SK-N-DZ (cell line): ENCODE results near the gene LHFPL3. TPM values are rescaled to one million over a fixed set of nuclear protein-coding genes. Genes with fewer than 3 reads are reported as not detected.
"Not testable (repeated sequence)": the region's sequence is repeated elsewhere in the genome, so short reads cannot be mapped to it uniquely, and the experiment has no call there.

ENCODE experiments used
- DNase-seq: peaks from one replicate; pipeline ENCODE4 v3.0.0-alpha.2; 2015; ENCODE audit warnings: low spot score
- polyA plus RNA-seq, 2 experiments: library from polyadenylated mRNA; depleted of rRNA; stranded (reverse); fragments of >200 nt; gene quantifications; 2 replicates each; pipeline ENCODE4 v1.2.3, GENCODE V29; 2014

LHFPL3 gene
- polyA plus RNA-seq (2014; cell fraction: cytosol; rRNA removed): not detected in 2 replicates
- not detected in 2 replicates for polyA plus RNA-seq (2014; cell fraction: nucleus; rRNA removed)

- DNase-seq: peak; percentile 42
Observed at GRCh38 chr7:104328296-104328969, at the start of gene LHFPL3. LHFPL3 (plus strand) TSS chr7:104328603.

DNA sequence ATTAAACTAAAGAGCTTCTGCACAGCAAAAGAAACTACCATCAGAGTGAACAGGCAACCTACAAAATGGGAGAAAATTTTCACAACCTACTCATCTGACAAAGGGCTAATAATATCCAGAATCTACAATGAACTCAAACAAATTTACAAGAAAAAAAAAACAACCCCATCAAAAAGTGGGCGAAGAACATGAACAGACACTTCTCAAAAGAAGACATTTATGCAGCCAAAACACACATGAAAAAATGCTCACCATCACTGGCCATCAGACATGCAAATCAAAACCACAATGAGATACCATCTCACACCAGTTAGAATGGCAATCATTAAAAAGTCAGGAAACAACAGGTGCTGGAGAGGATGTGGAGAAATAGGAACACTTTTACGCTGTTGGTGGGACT lies 46.7 kb upstream of the LHFPL3 start:
- DNase-seq: not testable (repeated sequence)

DNA sequence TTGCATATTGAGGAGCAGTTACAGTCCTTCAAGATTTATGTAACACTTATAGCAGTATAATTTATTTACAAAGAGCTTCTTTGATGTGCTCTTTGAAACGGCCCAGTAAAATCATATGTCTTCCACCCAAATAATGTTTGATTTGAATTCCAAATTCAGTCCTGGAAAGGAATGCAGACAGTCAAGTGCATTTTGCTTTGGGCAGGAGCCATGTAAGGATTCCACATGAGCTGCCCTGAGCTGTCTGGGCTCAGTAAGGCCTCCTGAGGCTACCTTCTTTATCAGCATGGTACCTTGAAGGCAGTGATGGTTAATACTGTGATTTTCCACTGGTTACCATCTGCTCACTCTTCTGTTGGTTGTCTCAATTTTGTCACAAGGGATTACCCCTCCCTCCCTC lies 41.6 kb upstream of the LHFPL3 start:
- DNase-seq: no peak

- DNase-seq: no peak
Observed at GRCh38 chr7:104288137-104288536, 40.3 kb upstream of the LHFPL3 start.

GRCh38 chr7:104294291-104294690 lies 34.1 kb upstream of the LHFPL3 start:
- DNase-seq: no peak

GRCh38 chr7:104296266-104296665 lies 32.1 kb upstream of the LHFPL3 start:
- no peak for DNase-seq

DNA sequence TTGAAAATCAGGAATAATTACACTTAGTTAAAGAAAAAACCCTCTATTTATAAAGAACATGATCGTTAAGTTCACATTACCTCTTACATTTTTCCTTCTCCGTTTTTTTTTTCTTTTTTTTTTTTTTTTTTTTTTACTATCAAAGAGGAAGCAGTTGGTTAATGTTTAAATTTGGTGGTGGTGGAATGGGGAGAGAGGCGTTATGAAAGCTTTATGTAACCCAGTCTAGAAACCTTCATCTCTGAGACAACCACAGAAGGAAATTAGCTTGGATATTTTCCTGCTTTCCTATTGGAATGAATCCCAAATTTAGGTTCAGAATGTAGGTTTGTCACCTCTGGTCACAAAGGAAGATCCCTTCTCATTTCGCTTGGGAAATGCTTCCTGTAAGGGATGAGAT lies 31.5 kb upstream of the LHFPL3 start:
- no peak for DNase-seq

GRCh38 chr7:104299323-104299722 lies 29.1 kb upstream of the LHFPL3 start:
- peak; percentile 26 for DNase-seq

- DNase-seq: no peak
Observed at GRCh38 chr7:104299777-104300176, 28.6 kb upstream of the LHFPL3 start.

DNA sequence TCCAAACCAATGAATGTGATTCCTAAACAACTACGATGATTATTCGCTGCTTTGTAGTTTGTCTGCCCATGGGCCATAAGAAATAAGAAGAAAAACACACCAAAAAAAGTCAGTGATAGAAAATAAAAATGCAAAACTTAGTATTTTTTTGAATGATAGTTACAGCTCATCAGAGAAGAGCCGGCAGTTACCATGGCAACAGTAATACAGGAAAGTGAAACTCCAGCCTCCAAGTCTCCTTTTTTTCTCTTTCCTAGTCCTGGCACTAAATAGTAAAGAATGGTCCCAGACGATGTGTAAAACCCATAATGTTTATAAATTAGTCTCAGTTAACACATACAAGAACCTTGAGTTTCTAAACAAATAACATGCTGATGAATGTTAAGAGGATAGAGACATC lies 21.6 kb upstream of the LHFPL3 start:
- no peak for DNase-seq

DNA sequence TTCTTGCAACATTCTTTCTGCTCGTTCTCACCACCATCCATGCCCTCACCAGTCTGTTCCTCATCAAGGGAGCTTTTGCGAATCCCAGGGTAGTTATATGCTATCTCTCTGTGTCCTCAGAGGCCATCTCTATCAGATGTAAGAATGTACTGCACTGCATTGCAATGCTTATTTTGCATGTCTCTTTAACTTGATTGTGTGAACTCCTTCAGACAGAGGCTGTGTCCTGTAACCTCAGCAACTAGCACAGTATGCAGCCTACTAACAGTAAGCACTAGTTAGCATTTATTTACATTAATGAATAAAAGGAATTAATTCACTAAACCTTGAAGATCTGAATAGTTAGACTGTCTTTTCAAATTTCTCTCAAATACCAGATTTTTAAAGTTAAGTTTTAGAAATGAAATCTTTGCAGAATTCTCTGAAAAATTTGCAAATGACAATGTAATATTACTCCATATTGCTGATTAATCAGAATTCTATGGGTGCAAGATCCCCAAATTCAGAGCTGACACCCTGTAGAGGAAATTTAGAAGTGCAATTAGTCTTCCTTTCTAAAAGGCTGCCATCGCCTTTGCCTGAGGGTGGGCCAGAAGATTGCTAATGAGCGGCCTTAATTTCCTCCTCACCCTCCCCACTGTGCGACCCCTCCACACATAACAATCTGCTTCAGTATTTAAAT lies 10.3 kb upstream of the LHFPL3 start:
- DNase-seq: no peak

DNA sequence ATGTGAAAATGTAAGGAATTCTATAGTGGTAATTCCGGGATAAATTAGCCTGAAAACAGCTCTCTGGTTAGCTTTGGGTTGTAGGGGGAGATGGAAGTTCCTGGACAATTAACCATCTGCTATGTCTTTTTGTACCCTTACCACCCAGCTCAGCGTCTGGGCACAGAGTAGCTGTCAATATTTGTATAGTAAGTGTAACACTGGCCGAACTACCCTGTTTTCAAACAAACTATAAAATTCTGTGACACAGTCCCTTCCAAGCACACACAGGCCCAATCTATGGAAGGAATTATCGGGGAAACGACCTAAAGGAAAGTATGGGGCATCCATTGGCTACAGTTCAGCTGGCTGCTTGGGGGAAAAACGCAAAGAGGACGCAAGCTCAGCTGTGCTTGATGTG lies 869 bp upstream of the LHFPL3 start:
- no peak for DNase-seq

DNA sequence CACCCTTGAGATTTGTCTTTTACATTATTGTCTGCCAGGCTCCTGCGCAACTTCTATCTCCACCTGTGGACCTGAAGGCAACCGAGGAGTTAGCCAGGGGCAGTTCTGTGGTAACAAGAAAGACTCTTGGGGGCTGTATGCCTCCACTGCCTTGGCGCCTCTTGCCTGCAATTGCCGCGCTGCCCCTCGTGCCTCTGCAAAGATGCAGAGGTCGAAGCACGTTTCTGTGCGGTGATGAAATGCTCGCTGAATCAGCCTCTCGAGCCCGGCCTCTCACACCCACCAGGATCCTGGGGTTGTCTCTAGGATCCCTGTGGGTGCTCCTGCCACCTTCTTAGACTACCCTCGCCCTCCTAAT lies 486 bp upstream of the LHFPL3 start:
- no peak for DNase-seq

GRCh38 chr7:104328970-104329825 lies 795 bp downstream of the LHFPL3 start:
- DNase-seq: no peak

- DNase-seq: peak; percentile 8
Observed at GRCh38 chr7:104341546-104341945, 13.1 kb downstream of the LHFPL3 start.

GRCh38 chr7:104352736-104353135 lies 24.3 kb downstream of the LHFPL3 start:
- DNase-seq: no peak

GRCh38 chr7:104357166-104357565 lies 28.8 kb downstream of the LHFPL3 start:
- no peak for DNase-seq

GRCh38 chr7:104358446-104359132 lies 30.2 kb downstream of the LHFPL3 start:
- no peak for DNase-seq

DNA sequence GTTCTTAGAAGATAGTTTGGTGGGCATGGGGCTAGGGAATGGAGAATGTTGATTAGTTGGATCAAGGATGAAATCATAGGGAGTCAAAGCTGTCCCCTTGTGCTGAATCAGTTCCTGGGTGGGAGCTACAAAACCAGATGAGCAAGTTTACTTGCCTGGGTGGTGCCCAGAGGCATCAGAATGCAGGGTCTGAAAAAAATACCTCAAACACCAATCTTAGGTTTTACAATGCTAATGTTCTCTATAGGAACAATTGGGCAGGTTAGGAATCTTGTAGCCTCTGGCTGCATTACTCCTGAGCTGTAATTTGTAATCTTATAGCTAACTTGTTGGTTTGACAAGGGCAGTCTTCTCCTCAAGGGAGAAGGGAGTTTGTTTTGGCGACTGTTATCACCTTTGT lies 34.4 kb downstream of the LHFPL3 start:
- no peak for DNase-seq

GRCh38 chr7:104363355-104363754 lies 35.0 kb downstream of the LHFPL3 start:
- DNase-seq: no peak

DNA sequence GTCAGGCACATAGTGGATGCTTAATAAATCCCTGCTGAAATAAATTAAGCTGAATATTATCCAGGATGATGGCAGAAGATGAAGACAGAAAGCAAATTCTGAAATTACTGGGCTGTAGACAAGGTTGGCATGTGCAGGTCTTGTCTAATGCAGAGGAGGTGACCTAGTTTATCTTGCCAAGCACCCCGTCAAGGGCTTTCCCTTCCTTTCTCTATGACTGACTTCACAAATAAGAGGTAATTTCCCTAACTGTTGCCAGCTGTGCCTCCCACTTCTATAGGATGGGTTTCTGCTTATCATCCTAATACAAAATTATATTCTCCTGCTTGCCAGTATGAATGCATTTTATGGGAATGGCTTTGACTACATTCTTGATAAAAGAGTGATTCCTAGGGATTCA lies 38.0 kb downstream of the LHFPL3 start:
- DNase-seq: no peak

DNA sequence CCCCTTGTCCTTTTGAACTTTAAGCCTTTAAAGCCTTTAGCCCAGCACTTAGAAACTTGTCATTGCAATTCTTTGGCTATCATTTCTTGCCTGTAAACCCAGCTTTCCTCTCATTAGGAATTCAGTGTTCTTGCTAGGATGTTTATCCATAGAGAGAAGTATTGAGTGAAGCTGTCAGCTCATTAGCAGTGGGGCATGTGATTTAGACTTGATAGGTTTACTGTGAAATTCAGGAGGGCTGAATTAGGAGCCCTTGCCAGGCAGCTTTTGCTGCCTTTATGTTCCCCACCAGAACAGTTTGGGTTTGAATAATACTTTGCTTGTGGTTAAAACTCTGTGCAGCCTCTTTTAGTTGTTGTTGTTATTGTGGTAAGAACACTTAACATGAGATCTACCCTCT lies 39.5 kb downstream of the LHFPL3 start:
- DNase-seq: no peak
